Measurements from ENCODE around the gene STT3B. TPM values are rescaled to one million over a fixed set of nuclear protein-coding genes. Genes with fewer than 3 reads are reported as not detected.
A peak's percentile ranks its signal among the peaks of the same experiment; 100 is the strongest.

The STT3B gene
- total and polyA plus RNA-seq, 2 of the 13 experiments (the other 11 are each of a cell fraction or from before 2014, with no cell fraction given): 85.0 to 205 TPM

DNA sequence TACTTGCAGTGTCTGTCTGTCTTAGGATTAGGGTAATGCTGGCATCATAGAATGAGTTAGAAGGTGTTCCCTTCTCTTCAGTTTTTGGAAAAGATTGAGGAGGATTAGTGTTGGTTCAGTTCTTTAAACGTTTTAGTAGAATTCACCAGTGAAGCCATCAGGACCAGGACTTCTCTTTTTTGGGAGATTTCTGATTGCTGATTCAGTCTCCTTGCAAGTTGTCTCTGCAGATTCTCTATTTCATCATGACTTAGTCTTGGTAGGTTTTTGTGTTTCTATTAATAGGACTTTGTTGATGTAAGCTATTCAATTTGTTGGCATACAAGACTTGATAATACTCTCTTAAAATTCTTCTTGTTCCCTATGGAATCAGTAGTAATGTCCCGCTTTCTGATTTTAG lies 48.9 kb downstream of the STT3B start:
- no peak overlapping the region for H3K9ac ChIP-seq (ENCODE audit: insufficient read depth, low read depth, low read length)
- no peak overlapping the region for H3K27ac ChIP-seq (ENCODE audit: extremely low read length, insufficient read depth, low read length)
- no peaks in the 10 kb centered on the region for H4K20me1 ChIP-seq (ENCODE audit: insufficient read depth, low read length)
- H3K4me1 ChIP-seq (ENCODE audit: insufficient read depth, low read length): no peaks in the 10 kb centered on the region
- BruUV-seq (replicated peaks): no TSS peak
- H3K79me2 ChIP-seq (ENCODE audit: insufficient read depth, low read length): peaks cover 74% of the 10 kb centered on the region
- ATAC-seq (no peak), DNase-seq (ENCODE audit: low spot score) (no peak), FAIRE-seq (no peak)
- H3K4me2 ChIP-seq (ENCODE audit: low read depth, low read length): no peak overlapping the region
- H3K36me3 ChIP-seq (replicated peaks in 1 of 2; ENCODE audit: control insufficient read depth in 1 of 2, insufficient read depth in 2 of 2, low read length in 2 of 2): peaks cover 5 to 36% of the 10 kb centered on the region in 2 experiments
- no peak overlapping the region for H2AFZ ChIP-seq (ENCODE audit: low read length)
- H3K9me3 ChIP-seq (ENCODE audit: low read length): no peaks in the 10 kb centered on the region
- ChIA-PET CTCF (ENCODE audit: low intra/inter-chr PET ratio, low total read pairs) (no interaction called here), POLR2A (no interaction called here)
- TF ChIP-seq ZNF567 (CRISPR knock-in tag; IDR thresholded peaks at IDR 0.05; ENCODE audit: borderline replicate concordance) (no peak), ZFAT (CRISPR knock-in tag; conservative IDR thresholded peaks at IDR 0.05) (no peak), ZMYM2 (CRISPR knock-in tag; IDR thresholded peaks at IDR 0.05) (no peak), ZIK1 (CRISPR knock-in tag; IDR thresholded peaks at IDR 0.05; ENCODE audit: borderline replicate concordance, low read depth) (no peak), TSC22D2 (CRISPR knock-in tag; IDR thresholded peaks at IDR 0.05; ENCODE audit: borderline replicate concordance) (no peak)
- no peaks in the 10 kb centered on the region for H3K27me3 ChIP-seq (ENCODE audit: control insufficient read depth in 1 of 2, insufficient read depth in 2 of 2, low read length in 2 of 2)
- 97% methylated on average over 2 of the region's 2 CpGs for WGBS (ENCODE audit: low lambda C conversion rate)
- no peak overlapping the region for H3K4me3 ChIP-seq (replicated peaks in 1 of 3; ENCODE audit: insufficient read depth in 1 of 3, low read depth in 2 of 3, low read length in 3 of 3)
- intact Hi-C loops (cut with micrococcal nuclease; ENCODE audit: unreplicated experiment): no loop called here
- in situ Hi-C loops (cut with HindIII; ENCODE audit: extremely low pct_ligation_motif_present, low pct_unique_long_range_greater_than_20kb): no loop called here

DNA sequence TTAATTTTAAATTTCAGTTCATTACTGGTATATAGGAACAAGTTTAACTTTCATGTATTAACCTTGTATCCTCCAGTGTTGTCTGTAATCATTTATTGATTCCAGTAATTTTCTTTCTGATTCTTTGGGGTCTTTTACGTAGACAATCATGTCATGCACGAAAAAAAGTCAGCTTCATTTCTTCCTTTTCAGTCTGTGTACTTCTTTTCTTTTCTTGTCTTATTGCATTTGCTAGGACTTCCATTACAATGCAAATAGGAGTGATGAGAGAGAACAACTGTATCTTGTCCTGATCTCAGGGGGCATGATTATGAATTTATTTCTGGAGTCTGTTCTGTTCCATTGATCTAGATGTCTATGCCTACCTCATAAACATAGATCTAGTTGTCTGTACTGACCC lies 56.5 kb downstream of the STT3B start:
- POLR2A ChIA-PET: no interaction called here
- Histone ChIP-seq H3K9me3 (ENCODE audit: low read length) (peaks cover 17% of the 10 kb centered on the region), H4K20me1 (ENCODE audit: insufficient read depth, low read length) (peaks cover 12% of the 10 kb centered on the region; the same call in 1 of the 2 replicates), H3K9ac (ENCODE audit: insufficient read depth, low read depth, low read length) (no peak overlapping the region), H3K27me3 (ENCODE audit: control insufficient read depth in 1 of 2, insufficient read depth in 2 of 2, low read length in 2 of 2) (no peaks in the 10 kb centered on the region), H2AFZ (ENCODE audit: low read length) (no peak overlapping the region), H3K4me1 (ENCODE audit: insufficient read depth, low read length) (peaks cover 29% of the 10 kb centered on the region), H3K36me3 (replicated peaks in 1 of 2; ENCODE audit: control insufficient read depth in 1 of 2, insufficient read depth in 2 of 2, low read length in 2 of 2) (peaks cover 1 to 29% of the 10 kb centered on the region in 2 experiments; a peak in 4 of 5 replicates), H3K4me3 (replicated peaks in 1 of 3; ENCODE audit: insufficient read depth in 1 of 3, low read depth in 2 of 3, low read length in 3 of 3) (no peak overlapping the region), H3K79me2 (ENCODE audit: insufficient read depth, low read length) (peaks cover 92% of the 10 kb centered on the region), H3K4me2 (ENCODE audit: low read depth, low read length) (no peak overlapping the region), H3K27ac (ENCODE audit: extremely low read length, insufficient read depth, low read length) (no peak overlapping the region)
- DNase-seq (ENCODE audit: low spot score) (no peak), FAIRE-seq (no peak), ATAC-seq (no peak)
- WGBS (ENCODE audit: low lambda C conversion rate): 95% methylated on average over 2 of the region's 2 CpGs
- in situ Hi-C loops (cut with HindIII; ENCODE audit: extremely low pct_ligation_motif_present, low pct_unique_long_range_greater_than_20kb): no loop called here
- TF ChIP-seq, protein P1, sequence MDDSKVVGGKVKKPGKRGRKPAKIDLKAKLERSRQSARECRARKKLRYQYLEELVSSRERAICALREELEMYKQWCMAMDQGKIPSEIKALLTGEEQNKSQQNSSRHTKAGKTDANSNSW (CRISPR knock-in tag; IDR thresholded peaks at IDR 0.05; ENCODE audit: borderline replicate concordance): no peak
- TF ChIP-seq ZMYM2 (CRISPR knock-in tag; IDR thresholded peaks at IDR 0.05): 0 out of 2 replicates have a peak, but pooled peaks have one; percentile 42
- TF ChIP-seq ZNF280D (CRISPR knock-in tag; IDR thresholded peaks at IDR 0.05): peak; percentile 95
- no peak for TF ChIP-seq ZSCAN12 (CRISPR knock-in tag; IDR thresholded peaks at IDR 0.05)
- TF ChIP-seq RCOR2 (CRISPR knock-in tag; IDR thresholded peaks at IDR 0.05): 0 out of 2 replicates have a peak, but pooled peaks have one; percentile 39
- peak; percentile 91 for TF ChIP-seq ZNF24 (IDR thresholded peaks at IDR 0.05)
- no TSS peak for BruUV-seq (replicated peaks)
- intact Hi-C loops (cut with micrococcal nuclease; ENCODE audit: unreplicated experiment): no loop called here
- CTCF ChIA-PET (ENCODE audit: low intra/inter-chr PET ratio, low total read pairs): no interaction called here
